ENCODE measurements around the gene USP38.

GRCh38 chr4:143224255-143224654 lies 39.5 kb downstream of the USP38 start:
- TF ChIP-seq TAF1 (IDR thresholded peaks at IDR 0.05; ENCODE audit: borderline replicate concordance, low read depth, low read length) (no peak), EZH2phosphoT487 (IDR thresholded peaks at IDR 0.05; ENCODE audit: borderline replicate concordance, low read depth) (no peak), EP300 (IDR thresholded peaks at IDR 0.05; ENCODE audit: borderline replicate concordance in 1 of 2, low read depth in 1 of 2, low read length in 1 of 2) (no peak), CTCF (IDR thresholded peaks at IDR 0.05) (no peak)

Data from SK-N-SH (cell line).